GM12892 (cell line): Measurements from ENCODE around the gene NUP93.

Experiments
- DNase-seq: peaks from one replicate; pipeline ENCODE4 v3.0.0; 2011; ENCODE audit not compliant: insufficient read length
- FAIRE-seq: peaks from 2 replicates; lab custom pipeline; 2011; peaks lifted over from hg19 to GRCh38; lab: Jason Lieb, UNC
- POLR2A ChIP-seq: IDR thresholded peaks from 2 replicates; pipeline ENCODE4 v1.6.1; 2011; ENCODE audit warnings: low read depth, low read length, control low read depth
- POLR2AphosphoS5 ChIP-seq: IDR thresholded peaks from 2 replicates; pipeline ENCODE4 v1.6.1; 2011; ENCODE audit warnings: low read depth, low read length, control low read depth
- TAF1 ChIP-seq: IDR thresholded peaks from 2 replicates; pipeline ENCODE4 v1.6.1; 2011; ENCODE audit warnings: low read depth, mild to moderate bottlenecking, control low read depth, low read length, borderline replicate concordance

NUP93 gene

GRCh38 chr16:56833243-56833970 lies 103.5 kb downstream of the NUP93 start:
- no peak for TF ChIP-seq TAF1
- TF ChIP-seq POLR2AphosphoS5 = no peak
- TF ChIP-seq POLR2A = no peak
- FAIRE-seq = peak; percentile 17
- DNase-seq = no peak

- TF ChIP-seq POLR2AphosphoS5 (no peak), POLR2A (no peak), TAF1 (no peak)
- DNase-seq = no peak
- no peak for FAIRE-seq
Measured at GRCh38 chr16:56835320-56835719, 105.4 kb downstream of the NUP93 start.

GRCh38 chr16:56836410-56837230 lies 106.7 kb downstream of the NUP93 start:
- TF ChIP-seq TAF1 = no peak
- TF ChIP-seq POLR2AphosphoS5 = no peak
- no peak for TF ChIP-seq POLR2A
- DNase-seq = no peak
- no peak for FAIRE-seq

GRCh38 chr16:56838622-56839337 lies 108.9 kb downstream of the NUP93 start:
- TF ChIP-seq POLR2A = no peak
- TF ChIP-seq POLR2AphosphoS5 = no peak
- no peak for TF ChIP-seq TAF1
- no peak for DNase-seq
- FAIRE-seq = no peak

GRCh38 chr16:56841233-56841632 lies 111.3 kb downstream of the NUP93 start:
- FAIRE-seq (no peak), DNase-seq (no peak)

GRCh38 chr16:56841659-56842058 lies 111.7 kb downstream of the NUP93 start:
- DNase-seq (no peak), FAIRE-seq (no peak)
- TF ChIP-seq POLR2A = no peak
- no peak for TF ChIP-seq TAF1
- TF ChIP-seq POLR2AphosphoS5 = no peak

More at GRCh38 chr16:56841233-56841632, 111.3 kb downstream of the NUP93 start:
- TF ChIP-seq POLR2AphosphoS5 (no peak), TAF1 (no peak), POLR2A (no peak)

GRCh38 chr16:56842133-56842532 lies 112.2 kb downstream of the NUP93 start:
- FAIRE-seq (no peak), DNase-seq (no peak)
- no peak for TF ChIP-seq POLR2AphosphoS5
- no peak for TF ChIP-seq TAF1
- no peak for TF ChIP-seq POLR2A

- DNase-seq (no peak), FAIRE-seq (no peak)
- TF ChIP-seq POLR2A (no peak), POLR2AphosphoS5 (no peak), TAF1 (no peak)
Measured at GRCh38 chr16:56844056-56844455, 114.1 kb downstream of the NUP93 start.

- FAIRE-seq = no peak
- no peak for DNase-seq
- TF ChIP-seq POLR2A (no peak), TAF1 (no peak), POLR2AphosphoS5 (no peak)
Measured at GRCh38 chr16:56847173-56847910, 117.4 kb downstream of the NUP93 start.

- TF ChIP-seq POLR2A (no peak), TAF1 (no peak), POLR2AphosphoS5 (no peak)
- FAIRE-seq = no peak
- DNase-seq = no peak
Measured at GRCh38 chr16:56848029-56848936, 118.4 kb downstream of the NUP93 start.
